VCaP (cell line): ENCODE results near the gene CPM.
A peak's percentile ranks its signal among the peaks of the same experiment; 100 is the strongest.

Experiments used
- H3K27ac ChIP-seq: fragments of 450-650 bp; 2 replicates; pipeline ENCODE4 v1.5.1; 2017
- CTCF ChIP-seq: fragments of 450-650 bp; conservative IDR thresholded peaks from 2 replicates; pipeline ENCODE4 v1.5.1; 2017; ENCODE audit warnings: mild to moderate bottlenecking, moderate library complexity

CPM gene

GRCh38 chr12:68888243-68888642 lies 44.7 kb downstream of the CPM start:
- H3K27ac ChIP-seq = no peak overlapping the region
- TF ChIP-seq CTCF = no peak

- no peak overlapping the region for H3K27ac ChIP-seq
- no peak for TF ChIP-seq CTCF
Observed at GRCh38 chr12:68887641-68888040, 45.3 kb downstream of the CPM start.

- no peak for TF ChIP-seq CTCF
- H3K27ac ChIP-seq = no peak overlapping the region
Observed at GRCh38 chr12:68886636-68887572, 46.1 kb downstream of the CPM start.

GRCh38 chr12:68885381-68885780 lies 47.6 kb downstream of the CPM start:
- peak overlapping the region; percentile 66 for H3K27ac ChIP-seq
- TF ChIP-seq CTCF = no peak

GRCh38 chr12:68884251-68884650 lies 48.7 kb downstream of the CPM start:
- no peak for TF ChIP-seq CTCF
- peak overlapping the region; percentile 66 for H3K27ac ChIP-seq

- H3K27ac ChIP-seq = peak overlapping the region; percentile 66
- no peak for TF ChIP-seq CTCF
Observed at GRCh38 chr12:68883151-68883550, 49.8 kb downstream of the CPM start.

GRCh38 chr12:68882251-68882964 lies 50.6 kb downstream of the CPM start:
- TF ChIP-seq CTCF = no peak
- no peak overlapping the region; the same call in 1 of the 2 replicates for H3K27ac ChIP-seq
